Liver (tissue), 3 donors: ENCODE measurements around the gene CMC2.

Source experiments
- CTCF ChIP-seq: fragments of 150-350 bp; IDR thresholded peaks from 2 replicates; pipeline ENCODE4 v1.5.1; 2017; ENCODE audit warnings: improper control_type of control experiment, low read depth, low read length; ENCODE audit not compliant: missing input control
- HNF4A ChIP-seq, 2 donors: conservative IDR thresholded peaks; 2 replicates each; pipeline ENCODE4 v1.6.1; 2016; ENCODE audit warnings: antibody characterized with exemption in 2 of 2, mild to moderate bottlenecking in 2 of 2
- HNF4G ChIP-seq: IDR thresholded peaks from 2 replicates; pipeline ENCODE4 v1.6.1; 2016; ENCODE audit warnings: antibody characterized with exemption
- JUND ChIP-seq, 2 donors: IDR thresholded peaks; 2 replicates each; pipeline ENCODE4 v1.6.1; 2016; ENCODE audit warnings: antibody characterized with exemption in 2 of 2
- MAX ChIP-seq: IDR thresholded peaks from 2 replicates; pipeline ENCODE4 v1.6.1; 2016; ENCODE audit warnings: antibody characterized with exemption
- RAD21 ChIP-seq, 2 donors: IDR thresholded peaks; 2 replicates each; pipeline ENCODE4 v1.6.1; 2016; ENCODE audit warnings: antibody characterized with exemption in 2 of 2, mild to moderate bottlenecking in 2 of 2
- REST ChIP-seq: IDR thresholded peaks from 2 replicates; pipeline ENCODE4 v1.6.1; 2016; ENCODE audit warnings: antibody characterized with exemption, mild to moderate bottlenecking
- donor health status: healthy.
- donor health status: healthy.

DNA sequence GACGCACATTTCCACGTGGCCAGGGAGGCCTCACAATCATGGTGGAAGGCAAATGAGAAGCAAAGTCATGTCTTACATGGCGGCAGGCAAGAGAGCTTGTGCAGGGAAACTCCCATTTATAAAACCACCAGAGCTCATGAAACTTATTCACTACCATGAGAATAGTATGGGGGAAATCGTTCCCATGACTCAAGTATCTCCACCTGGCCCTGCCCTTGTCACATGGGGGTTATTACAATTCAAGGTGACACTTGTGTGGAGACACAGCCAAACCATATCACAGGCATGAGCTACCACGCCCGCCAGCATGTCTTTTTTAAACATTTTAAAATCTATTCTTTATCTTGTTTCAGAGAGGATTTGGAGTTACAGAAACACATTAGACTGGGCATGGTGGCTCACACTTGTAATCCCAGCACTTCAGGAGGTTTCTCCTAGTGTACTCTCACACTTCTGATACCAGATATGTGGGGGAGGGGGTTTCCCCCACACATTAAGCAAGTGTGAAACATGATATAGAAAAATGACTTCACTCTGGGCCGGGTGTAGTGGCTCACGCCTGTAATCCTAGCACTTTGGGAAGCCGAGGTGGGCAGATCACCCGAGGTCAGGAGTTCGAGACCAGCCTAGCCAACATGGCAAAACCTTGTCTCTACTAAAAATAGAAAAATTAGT lies 23.4 kb upstream of the CMC2 start:
- no peak for TF ChIP-seq CTCF
- TF ChIP-seq JUND (IDR thresholded peaks at IDR 0.05): no peak
- TF ChIP-seq RAD21 (IDR thresholded peaks at IDR 0.05): no peak
- no peak for TF ChIP-seq HNF4G
- no peak for TF ChIP-seq HNF4A (conservative IDR thresholded peaks at IDR 0.05)
- TF ChIP-seq MAX: no peak
- no peak for TF ChIP-seq REST
